ENCODE data around the gene CORO2B. TPM values are rescaled to one million over a fixed set of nuclear protein-coding genes. Genes with fewer than 3 reads are reported as not detected.
"Not testable (repeated sequence)": the region's sequence is repeated elsewhere in the genome, so short reads cannot be mapped to it uniquely, and the experiment has no call there.

CORO2B gene
- polyA plus RNA-seq, 3 donors from 2014 or later, result not detected

DNA sequence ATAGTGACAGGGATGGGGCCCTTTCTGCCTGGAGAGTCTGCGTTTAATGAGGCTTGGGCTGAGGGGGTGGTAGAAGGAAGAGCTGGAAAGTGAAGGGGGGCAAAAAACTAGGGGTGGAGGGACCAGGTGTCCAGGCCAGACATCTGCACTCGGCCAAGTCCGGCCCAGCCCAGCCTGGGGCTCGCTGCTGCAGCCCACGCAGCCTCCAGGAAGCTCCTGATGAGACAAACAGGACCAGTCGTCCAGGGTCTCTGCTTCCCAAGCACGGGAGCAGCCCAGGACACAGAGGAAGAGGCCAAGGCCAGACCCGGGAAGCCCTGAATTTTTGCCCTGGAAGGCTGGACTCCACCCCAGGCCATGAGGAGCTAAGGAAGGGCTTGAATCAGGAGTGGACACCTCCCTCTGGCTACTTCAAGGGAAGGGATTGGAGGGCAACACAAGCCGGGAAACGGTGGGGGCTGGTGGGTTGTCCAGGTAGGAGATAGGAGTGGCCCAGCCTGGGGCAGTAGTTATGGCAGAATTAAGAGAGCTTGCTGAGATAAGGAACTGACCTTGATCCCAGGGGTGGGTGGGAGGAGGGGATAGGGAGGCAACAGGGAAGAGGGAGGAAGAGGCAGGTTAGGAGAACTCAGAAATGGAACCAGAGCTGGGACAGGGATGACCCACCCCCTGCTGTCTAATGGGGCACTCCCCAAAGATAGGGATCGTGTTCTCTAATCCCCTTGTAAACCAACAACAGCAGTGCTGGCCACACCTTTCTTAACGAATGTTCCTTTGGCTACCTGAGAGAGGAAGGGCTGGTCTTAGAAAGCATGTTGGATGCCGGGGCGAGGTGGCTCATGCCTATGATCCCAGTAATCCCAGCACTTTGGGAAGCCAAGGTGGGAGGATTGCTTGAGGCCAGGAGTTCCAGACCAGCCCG is 152.4 kb downstream of the CORO2B start:
- H3K9me3 Mint-ChIP-seq, result no peaks in the 10 kb centered on the region
- no peaks in the 10 kb centered on the region for H3K36me3 Mint-ChIP-seq
- peaks cover 0 to 2% (median 0%) of the 10 kb centered on the region in 3 donors for H3K27me3 Mint-ChIP-seq (ENCODE audit: low read depth in 3 of 3)
- DNase-seq, result no peak
- H3K27ac Mint-ChIP-seq, result no peak overlapping the region
- peaks cover 3 to 7% of the 10 kb centered on the region in 2 donors for H3K4me1 Mint-ChIP-seq
- no peak overlapping the region for H3K4me3 Mint-ChIP-seq

GRCh38 chr15:68732451-68732850 is 153.7 kb downstream of the CORO2B start:
- no peak overlapping the region for H3K4me3 Mint-ChIP-seq

GRCh38 chr15:68733666-68734065 is 154.9 kb downstream of the CORO2B start:
- Mint-ChIP-seq H3K4me1 (peaks cover 3 to 7% of the 10 kb centered on the region in 2 donors), H3K36me3 (no peaks in the 10 kb centered on the region), H3K9me3 (no peaks in the 10 kb centered on the region), H3K27me3 (ENCODE audit: low read depth in 3 of 3) (peaks cover 0 to 3% (median 0%) of the 10 kb centered on the region in 3 donors), H3K4me3 (peak overlapping the region in 1 of 5 donors; percentile 27), H3K27ac (peak overlapping the region in 1 of 6 donors; percentile 3)
- DNase-seq, result no peak

More at GRCh38 chr15:68732451-68732850, 153.7 kb downstream of the CORO2B start:
- Mint-ChIP-seq H3K9me3 (no peaks in the 10 kb centered on the region), H3K4me1 (peaks cover 3 to 7% of the 10 kb centered on the region in 2 donors), H3K27me3 (ENCODE audit: low read depth in 3 of 3) (peaks cover 0 to 3% (median 0%) of the 10 kb centered on the region in 3 donors), H3K27ac (no peak overlapping the region), H3K36me3 (no peaks in the 10 kb centered on the region)
- no peak for DNase-seq

GRCh38 chr15:68734352-68734751 is 155.6 kb downstream of the CORO2B start:
- Mint-ChIP-seq H3K4me3 (no peak overlapping the region), H3K4me1 (peaks cover 3 to 7% of the 10 kb centered on the region in 2 donors), H3K36me3 (no peaks in the 10 kb centered on the region), H3K27me3 (ENCODE audit: low read depth in 3 of 3) (peaks cover 0 to 3% (median 0%) of the 10 kb centered on the region in 3 donors), H3K27ac (no peak overlapping the region), H3K9me3 (no peaks in the 10 kb centered on the region)
- no peak for DNase-seq

GRCh38 chr15:68734881-68735280 is 156.1 kb downstream of the CORO2B start:
- no peaks in the 10 kb centered on the region for H3K36me3 Mint-ChIP-seq
- H3K4me1 Mint-ChIP-seq, result peaks cover 3 to 7% of the 10 kb centered on the region in 2 donors
- no peak for DNase-seq
- no peak overlapping the region for H3K27ac Mint-ChIP-seq
- H3K4me3 Mint-ChIP-seq, result no peak overlapping the region
- H3K9me3 Mint-ChIP-seq, result no peaks in the 10 kb centered on the region
- peaks cover 0 to 3% (median 0%) of the 10 kb centered on the region in 3 donors for H3K27me3 Mint-ChIP-seq (ENCODE audit: low read depth in 3 of 3)

- Mint-ChIP-seq H3K9me3 (no peaks in the 10 kb centered on the region), H3K4me1 (peaks cover 3 to 7% of the 10 kb centered on the region in 2 donors), H3K27ac (no peak overlapping the region), H3K27me3 (ENCODE audit: low read depth in 3 of 3) (peaks cover 0 to 3% (median 3%) of the 10 kb centered on the region in 3 donors), H3K4me3 (no peak overlapping the region), H3K36me3 (no peaks in the 10 kb centered on the region)
- no peak for DNase-seq
These were observed 156.8 kb downstream of the CORO2B start for GRCh38 chr15:68735610-68736009.

DNA sequence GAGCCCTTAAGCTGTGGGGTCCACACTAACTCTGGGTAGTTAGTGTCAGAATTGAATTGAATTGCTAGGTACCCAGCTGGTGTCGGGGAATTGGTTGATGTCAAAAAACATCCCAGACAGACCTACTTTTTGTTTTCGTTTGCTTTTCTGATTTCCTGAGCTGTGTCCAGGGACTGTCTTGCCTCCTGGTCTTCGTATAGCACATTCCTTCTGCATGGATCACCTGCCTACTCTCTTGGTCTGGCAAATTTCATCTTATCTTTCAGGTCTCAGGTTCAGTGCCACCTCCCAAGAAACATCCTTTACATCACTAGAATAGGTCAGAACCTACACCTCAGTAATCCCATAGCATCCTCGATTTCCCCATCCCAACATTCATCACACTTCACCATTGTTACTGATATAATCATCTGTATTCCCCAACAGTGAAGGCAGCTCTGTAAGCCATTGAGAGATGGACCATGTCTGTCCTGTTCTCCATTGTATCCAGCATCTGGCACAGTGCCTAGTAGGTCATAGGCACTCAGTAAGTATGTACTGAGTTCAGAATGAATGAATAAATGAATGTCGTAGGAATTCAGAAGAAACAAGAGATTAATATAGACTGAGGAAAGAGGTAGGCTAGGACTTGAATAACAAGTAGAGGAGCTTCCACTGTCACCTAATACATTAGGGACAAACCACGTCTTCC is 160.7 kb downstream of the CORO2B start:
- Mint-ChIP-seq H3K27me3 (ENCODE audit: low read depth in 3 of 3) (peaks cover 3 to 4% (median 3%) of the 10 kb centered on the region in 3 donors), H3K4me3 (no peak overlapping the region), H3K27ac (no peak overlapping the region), H3K9me3 (no peaks in the 10 kb centered on the region), H3K4me1 (no peaks in the 10 kb centered on the region), H3K36me3 (no peaks in the 10 kb centered on the region)
- no peak for DNase-seq

DNA sequence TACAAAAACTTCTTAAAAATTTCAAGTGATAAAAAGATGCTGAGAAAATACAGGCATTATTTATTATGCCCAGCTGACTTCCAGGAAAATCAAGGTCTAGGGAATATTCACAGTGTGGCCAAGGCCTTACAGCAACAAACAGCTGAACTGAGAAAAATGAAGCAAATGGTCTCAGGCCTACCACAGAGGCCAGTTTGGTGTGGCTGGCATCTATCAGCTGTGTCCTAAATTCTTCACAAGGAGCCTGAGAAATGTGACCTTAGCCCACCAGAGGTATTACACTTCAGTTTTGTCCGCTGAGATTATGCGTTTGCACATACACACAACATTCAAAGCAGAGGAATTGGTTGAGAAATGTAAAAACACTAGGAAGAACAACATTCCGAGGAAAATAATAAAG is 164.5 kb downstream of the CORO2B start:
- DNase-seq, result no peak
- Mint-ChIP-seq H3K27ac (no peak overlapping the region), H3K27me3 (ENCODE audit: low read depth in 3 of 3) (peaks cover 0 to 4% (median 3%) of the 10 kb centered on the region in 3 donors), H3K4me3 (no peak overlapping the region), H3K36me3 (no peaks in the 10 kb centered on the region), H3K4me1 (no peaks in the 10 kb centered on the region), H3K9me3 (no peaks in the 10 kb centered on the region)

GRCh38 chr15:68749365-68749764 is 170.6 kb downstream of the CORO2B start:
- Mint-ChIP-seq H3K36me3 (no peaks in the 10 kb centered on the region), H3K27ac (no peak overlapping the region), H3K27me3 (ENCODE audit: low read depth in 3 of 3) (no peaks in the 10 kb centered on the region), H3K9me3 (no peaks in the 10 kb centered on the region), H3K4me3 (no peak overlapping the region), H3K4me1 (peaks cover 1 to 6% of the 10 kb centered on the region in 2 donors)
- DNase-seq, result no peak

- no peak for DNase-seq
- Mint-ChIP-seq H3K4me1 (peaks cover 3 to 9% of the 10 kb centered on the region in 2 donors), H3K4me3 (no peak overlapping the region), H3K9me3 (no peaks in the 10 kb centered on the region), H3K27me3 (ENCODE audit: low read depth in 3 of 3) (no peaks in the 10 kb centered on the region), H3K27ac (no peak overlapping the region), H3K36me3 (no peaks in the 10 kb centered on the region)
These were observed 171.0 kb downstream of the CORO2B start for GRCh38 chr15:68749793-68750192.

DNA sequence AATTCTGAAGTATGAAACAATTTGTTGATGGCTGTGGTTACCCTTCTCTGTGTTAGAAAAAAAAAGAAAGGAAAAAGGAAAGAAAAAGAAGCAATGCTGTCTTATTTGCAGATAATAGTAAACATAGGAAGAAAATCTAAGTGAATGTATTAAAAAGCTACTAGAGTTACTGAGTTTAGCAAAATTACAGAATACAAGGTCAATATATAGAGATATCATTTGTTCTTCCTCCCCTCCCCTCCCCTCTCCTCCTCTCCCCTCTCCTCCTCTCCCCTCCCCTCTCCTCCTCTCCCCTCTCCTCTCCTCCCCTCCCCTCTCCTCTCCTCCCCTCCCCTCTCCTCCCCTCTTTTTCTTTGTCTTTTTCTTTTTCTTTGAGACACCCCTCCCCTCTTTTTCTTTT is 172.8 kb downstream of the CORO2B start:
- DNase-seq, result no peak
- Mint-ChIP-seq H3K9me3 (no peaks in the 10 kb centered on the region), H3K27me3 (ENCODE audit: low read depth in 3 of 3) (no peaks in the 10 kb centered on the region), H3K27ac (no peak overlapping the region), H3K36me3 (no peaks in the 10 kb centered on the region), H3K4me3 (no peak overlapping the region), H3K4me1 (peaks cover 6 to 13% of the 10 kb centered on the region in 2 donors)

DNA sequence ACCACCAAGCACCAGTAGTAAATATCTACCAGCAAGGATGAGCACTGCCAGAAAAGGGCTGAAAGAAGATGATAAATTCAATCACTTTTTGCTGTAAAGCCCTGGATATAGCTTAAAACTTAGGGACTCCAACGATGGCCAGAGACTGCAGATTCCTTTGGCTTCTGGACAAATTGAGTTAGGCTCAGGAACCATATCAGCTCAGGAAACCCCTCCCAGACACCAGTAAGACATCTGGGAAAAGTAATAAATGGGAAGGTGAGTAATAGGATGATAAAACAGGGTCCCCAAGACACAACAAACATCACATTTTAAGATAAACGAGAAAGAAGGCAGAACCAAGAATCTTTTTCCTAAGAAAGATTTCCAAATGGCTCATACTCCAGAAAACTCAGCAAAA is 176.9 kb downstream of the CORO2B start:
- Mint-ChIP-seq H3K9me3 (no peaks in the 10 kb centered on the region), H3K4me3 (no peak overlapping the region), H3K27me3 (ENCODE audit: low read depth in 3 of 3) (peaks cover 0 to 7% (median 0%) of the 10 kb centered on the region in 3 donors), H3K36me3 (no peaks in the 10 kb centered on the region), H3K4me1 (peaks cover 6 to 13% of the 10 kb centered on the region in 2 donors), H3K27ac (peak overlapping the region in 2 of 6 donors; percentile 6)
- DNase-seq, result no peak

- not testable (repeated sequence) for H3K9me3 Mint-ChIP-seq, H3K4me1 Mint-ChIP-seq, H3K27ac Mint-ChIP-seq, H3K36me3 Mint-ChIP-seq, DNase-seq, H3K4me3 Mint-ChIP-seq
- H3K27me3 Mint-ChIP-seq (ENCODE audit: low read depth in 3 of 3), result peaks cover 2 to 20% (median 5%) of the 10 kb centered on the region in 3 donors
These were observed 181.3 kb downstream of the CORO2B start for GRCh38 chr15:68759982-68760579.

DNA sequence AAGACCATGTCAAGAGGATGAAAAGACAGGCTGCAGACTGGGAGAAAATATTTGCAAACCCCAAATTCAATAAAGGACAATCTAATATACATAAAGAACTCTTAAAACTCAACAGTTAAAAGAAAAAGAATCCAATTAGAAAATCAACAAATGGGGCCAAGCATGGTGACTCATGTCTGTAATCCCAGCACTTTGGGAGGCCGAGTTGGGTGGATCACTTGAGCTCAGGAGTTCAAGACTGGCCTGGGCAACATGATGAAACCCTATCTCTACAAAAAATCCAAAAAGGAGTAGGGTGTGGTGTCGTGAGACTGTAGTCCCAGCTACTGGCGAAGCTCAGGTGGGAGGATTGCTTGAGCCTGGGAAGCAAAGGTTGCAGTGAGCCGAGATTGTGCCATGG is 184.3 kb downstream of the CORO2B start:
- peaks cover 2 to 22% (median 5%) of the 10 kb centered on the region in 3 donors for H3K27me3 Mint-ChIP-seq (ENCODE audit: low read depth in 3 of 3)
- H3K36me3 Mint-ChIP-seq, result no peaks in the 10 kb centered on the region
- H3K9me3 Mint-ChIP-seq, result no peaks in the 10 kb centered on the region
- no peak for DNase-seq
- no peak overlapping the region for H3K4me3 Mint-ChIP-seq
- H3K4me1 Mint-ChIP-seq, result no peaks in the 10 kb centered on the region
- no peak overlapping the region for H3K27ac Mint-ChIP-seq

All from immature natural killer cell (primary cell).